ENCODE measurements around the gene B9D1.
"Not testable (repeated sequence)": the region's sequence is repeated elsewhere in the genome, so short reads cannot be mapped to it uniquely, and the experiment has no call there.

Gene B9D1

GRCh38 chr17:19360772-19361171, 1.8 kb downstream of the B9D1 start:
- DNase-seq (ENCODE audit: low read depth in 2 of 2, low spot score in 1 of 2), result no peak

- DNase-seq (ENCODE audit: low read depth in 2 of 2, low spot score in 1 of 2), result no peak
Measured at GRCh38 chr17:19359856-19360255, 2.7 kb downstream of the B9D1 start.

GRCh38 chr17:19359151-19359550, 3.4 kb downstream of the B9D1 start:
- DNase-seq (ENCODE audit: low read depth in 2 of 2, low spot score in 1 of 2), result no peak

- no peak for DNase-seq (ENCODE audit: low read depth in 2 of 2, low spot score in 1 of 2)
Measured at GRCh38 chr17:19357761-19358160, 4.8 kb downstream of the B9D1 start.

GRCh38 chr17:19357351-19357750, 5.2 kb downstream of the B9D1 start:
- no peak for DNase-seq (ENCODE audit: low read depth in 2 of 2, low spot score in 1 of 2)

- no peak for DNase-seq (ENCODE audit: low read depth in 2 of 2, low spot score in 1 of 2)
Measured at GRCh38 chr17:19354748-19355147, 7.8 kb downstream of the B9D1 start.

- not testable (repeated sequence) for DNase-seq (ENCODE audit: low read depth in 2 of 2, low spot score in 1 of 2)
Measured at GRCh38 chr17:19353401-19353800, 9.1 kb downstream of the B9D1 start.

- DNase-seq (ENCODE audit: low read depth in 2 of 2, low spot score in 1 of 2), result no peak
Measured at GRCh38 chr17:19348806-19349205, 13.7 kb downstream of the B9D1 start.

GRCh38 chr17:19348081-19348650, 14.4 kb downstream of the B9D1 start:
- DNase-seq (ENCODE audit: low read depth in 2 of 2, low spot score in 1 of 2), result no peak

GRCh38 chr17:19347323-19348080, 15.0 kb downstream of the B9D1 start:
- DNase-seq (ENCODE audit: low read depth in 2 of 2, low spot score in 1 of 2), result no peak

GRCh38 chr17:19346351-19347255, 15.9 kb downstream of the B9D1 start:
- no peak for DNase-seq (ENCODE audit: low read depth in 2 of 2, low spot score in 1 of 2)

- no peak for DNase-seq (ENCODE audit: low read depth in 2 of 2, low spot score in 1 of 2)
Measured at GRCh38 chr17:19345486-19346350, 16.8 kb downstream of the B9D1 start.

- DNase-seq (ENCODE audit: low read depth in 2 of 2, low spot score in 1 of 2), result no peak
Measured at GRCh38 chr17:19345067-19345460, 17.5 kb downstream of the B9D1 start.

- DNase-seq (ENCODE audit: low read depth in 2 of 2, low spot score in 1 of 2), result no peak
Measured at GRCh38 chr17:19344311-19345066, 18.0 kb downstream of the B9D1 start.

- no peak for DNase-seq (ENCODE audit: low read depth in 2 of 2, low spot score in 1 of 2)
Measured at GRCh38 chr17:19343671-19344151, 18.8 kb downstream of the B9D1 start.

GRCh38 chr17:19343256-19343630, 19.3 kb downstream of the B9D1 start:
- DNase-seq (ENCODE audit: low read depth in 2 of 2, low spot score in 1 of 2), result no peak

GRCh38 chr17:19342611-19343255, 19.8 kb downstream of the B9D1 start:
- no peak for DNase-seq (ENCODE audit: low read depth in 2 of 2, low spot score in 1 of 2)

- DNase-seq (ENCODE audit: low read depth in 2 of 2, low spot score in 1 of 2), result no peak
Measured at GRCh38 chr17:19341641-19342610, 20.6 kb downstream of the B9D1 start.
